ENCODE measurements around the gene FKBP1A.

DNA sequence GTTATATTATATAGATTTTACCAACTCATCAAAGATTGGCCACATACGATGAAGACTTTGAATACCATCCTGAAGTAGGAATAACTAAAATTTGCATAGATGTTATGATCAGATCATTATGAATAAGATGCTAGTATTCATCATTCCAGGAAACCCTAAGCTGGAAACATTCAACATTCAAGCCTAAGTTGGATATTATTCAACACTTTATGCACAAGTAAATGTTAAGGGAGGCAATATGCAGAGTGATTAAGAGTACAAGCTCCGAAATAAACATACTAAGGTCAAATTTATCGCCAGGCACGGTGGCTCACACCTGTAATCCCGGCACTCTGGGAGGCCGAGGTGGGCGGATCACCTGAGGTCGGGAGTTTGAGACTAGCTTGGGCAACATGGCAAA is 43.4 kb upstream of the FKBP1A start:
- no peak for TF ChIP-seq YY1 (IDR thresholded peaks at IDR 0.05; ENCODE audit: low read depth, low read length)
- TF ChIP-seq, protein P1, sequence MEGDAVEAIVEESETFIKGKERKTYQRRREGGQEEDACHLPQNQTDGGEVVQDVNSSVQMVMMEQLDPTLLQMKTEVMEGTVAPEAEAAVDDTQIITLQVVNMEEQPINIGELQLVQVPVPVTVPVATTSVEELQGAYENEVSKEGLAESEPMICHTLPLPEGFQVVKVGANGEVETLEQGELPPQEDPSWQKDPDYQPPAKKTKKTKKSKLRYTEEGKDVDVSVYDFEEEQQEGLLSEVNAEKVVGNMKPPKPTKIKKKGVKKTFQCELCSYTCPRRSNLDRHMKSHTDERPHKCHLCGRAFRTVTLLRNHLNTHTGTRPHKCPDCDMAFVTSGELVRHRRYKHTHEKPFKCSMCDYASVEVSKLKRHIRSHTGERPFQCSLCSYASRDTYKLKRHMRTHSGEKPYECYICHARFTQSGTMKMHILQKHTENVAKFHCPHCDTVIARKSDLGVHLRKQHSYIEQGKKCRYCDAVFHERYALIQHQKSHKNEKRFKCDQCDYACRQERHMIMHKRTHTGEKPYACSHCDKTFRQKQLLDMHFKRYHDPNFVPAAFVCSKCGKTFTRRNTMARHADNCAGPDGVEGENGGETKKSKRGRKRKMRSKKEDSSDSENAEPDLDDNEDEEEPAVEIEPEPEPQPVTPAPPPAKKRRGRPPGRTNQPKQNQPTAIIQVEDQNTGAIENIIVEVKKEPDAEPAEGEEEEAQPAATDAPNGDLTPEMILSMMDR (IDR thresholded peaks at IDR 0.05 in 2 of 3, conservative IDR thresholded peaks at IDR 0.05 in 1 of 3; ENCODE audit: control insufficient read depth in 2 of 3, extremely low read depth in 1 of 3, insufficient read depth in 1 of 3, low read depth in 3 of 3, low read length in 3 of 3), result no peak
- no peak for TF ChIP-seq HDGF (IDR thresholded peaks at IDR 0.05)
- no peak for TF ChIP-seq NRF1 (conservative IDR thresholded peaks at IDR 0.05; ENCODE audit: low read depth, low read length)
- TF ChIP-seq, protein P2, sequence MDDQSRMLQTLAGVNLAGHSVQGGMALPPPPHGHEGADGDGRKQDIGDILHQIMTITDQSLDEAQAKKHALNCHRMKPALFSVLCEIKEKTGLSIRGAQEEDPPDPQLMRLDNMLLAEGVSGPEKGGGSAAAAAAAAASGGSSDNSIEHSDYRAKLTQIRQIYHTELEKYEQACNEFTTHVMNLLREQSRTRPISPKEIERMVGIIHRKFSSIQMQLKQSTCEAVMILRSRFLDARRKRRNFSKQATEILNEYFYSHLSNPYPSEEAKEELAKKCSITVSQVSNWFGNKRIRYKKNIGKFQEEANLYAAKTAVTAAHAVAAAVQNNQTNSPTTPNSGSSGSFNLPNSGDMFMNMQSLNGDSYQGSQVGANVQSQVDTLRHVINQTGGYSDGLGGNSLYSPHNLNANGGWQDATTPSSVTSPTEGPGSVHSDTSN (IDR thresholded peaks at IDR 0.05; ENCODE audit: insufficient replicate concordance, low read depth, low read length), result no peak
- no peak for TF ChIP-seq POLR2A (IDR thresholded peaks at IDR 0.05; ENCODE audit: low read depth, low read length)

Data from GM12878 (cell line).